Glutamatergic neuron (in vitro differentiated cells): Measurements from ENCODE around the gene ROCK2. TPM values are rescaled to one million over a fixed set of nuclear protein-coding genes. Genes with fewer than 3 reads are reported as not detected.
A peak's percentile ranks its signal among the peaks of the same experiment; 100 is the strongest.

Experiments used
- DNase-seq: peaks from one replicate; pipeline ENCODE4 v3.0.0; 2022
- H3K27ac Mint-ChIP-seq: one replicate; pipeline ENCODE4 v1.8.0; 2020; ENCODE audit warnings: mild to moderate bottlenecking, mixed read lengths, inconsistent platforms; ENCODE audit not compliant: unreplicated experiment
- H3K27me3 Mint-ChIP-seq: one replicate; pipeline ENCODE4 v1.8.0; 2020; ENCODE audit warnings: mild to moderate bottlenecking, moderate library complexity, mixed read lengths, inconsistent platforms; ENCODE audit not compliant: unreplicated experiment
- H3K36me3 Mint-ChIP-seq: one replicate; pipeline ENCODE4 v1.8.0; 2020; ENCODE audit warnings: mild to moderate bottlenecking, mixed read lengths, inconsistent platforms; ENCODE audit not compliant: unreplicated experiment
- H3K4me1 Mint-ChIP-seq: one replicate; pipeline ENCODE4 v1.8.0; 2020; ENCODE audit warnings: mild to moderate bottlenecking, low read depth, mixed read lengths, inconsistent platforms; ENCODE audit not compliant: unreplicated experiment
- H3K4me3 Mint-ChIP-seq: one replicate; pipeline ENCODE4 v1.8.0; 2020; ENCODE audit warnings: mild to moderate bottlenecking, mixed read lengths, inconsistent platforms; ENCODE audit not compliant: unreplicated experiment
- H3K9me3 Mint-ChIP-seq: one replicate; pipeline ENCODE4 v1.8.0; 2020; ENCODE audit warnings: mild to moderate bottlenecking, moderate library complexity, mixed read lengths, inconsistent platforms; ENCODE audit not compliant: unreplicated experiment
- total RNA-seq: library from RNA; stranded (reverse); fragmentation: NEBNext Ultra II Directional; extraction: Animal tissue kit (Norgen Biotek cat#: 25700); gene quantifications from one replicate; pipeline ENCODE4 v1.2.1, GENCODE V29; 2021; ENCODE audit not compliant: unreplicated experiment
- TF ChIP-seq, protein P1 (sequence below): fragments of 200-600 bp; sonication (generic); IDR thresholded peaks from one replicate; pipeline ENCODE4 v1.5.0; 2021; ENCODE audit not compliant: partially characterized antibody, unreplicated experiment

Gene ROCK2
- total RNA-seq, 1 donor from 2014 or later = 34.6 TPM

DNA sequence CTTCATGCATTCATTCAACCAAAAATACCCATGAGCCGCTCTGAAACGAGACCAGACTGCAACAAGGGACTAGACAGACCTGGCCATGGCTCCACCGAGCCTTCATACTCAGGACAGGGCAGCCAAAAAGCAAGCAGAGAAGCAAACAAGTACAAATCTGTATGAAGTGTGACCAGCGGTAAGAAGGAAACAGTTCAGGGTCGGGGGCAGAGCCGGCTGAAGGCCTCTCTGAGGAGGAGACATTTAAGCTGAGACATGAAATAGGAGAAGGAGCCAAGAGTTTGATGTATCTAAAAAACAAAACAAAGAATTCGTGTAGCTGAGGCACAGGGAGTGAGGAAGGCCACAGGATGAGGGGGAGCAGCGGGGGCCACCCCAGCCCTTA lies 210.5 kb downstream of the ROCK2 start:
- Mint-ChIP-seq H3K27me3 (peaks cover 2% of the 10 kb centered on the region), H3K9me3 (peaks cover 4% of the 10 kb centered on the region), H3K4me1 (peaks cover 5% of the 10 kb centered on the region), H3K27ac (no peak overlapping the region), H3K36me3 (no peaks in the 10 kb centered on the region), H3K4me3 (no peak overlapping the region)
- TF ChIP-seq, protein P1, sequence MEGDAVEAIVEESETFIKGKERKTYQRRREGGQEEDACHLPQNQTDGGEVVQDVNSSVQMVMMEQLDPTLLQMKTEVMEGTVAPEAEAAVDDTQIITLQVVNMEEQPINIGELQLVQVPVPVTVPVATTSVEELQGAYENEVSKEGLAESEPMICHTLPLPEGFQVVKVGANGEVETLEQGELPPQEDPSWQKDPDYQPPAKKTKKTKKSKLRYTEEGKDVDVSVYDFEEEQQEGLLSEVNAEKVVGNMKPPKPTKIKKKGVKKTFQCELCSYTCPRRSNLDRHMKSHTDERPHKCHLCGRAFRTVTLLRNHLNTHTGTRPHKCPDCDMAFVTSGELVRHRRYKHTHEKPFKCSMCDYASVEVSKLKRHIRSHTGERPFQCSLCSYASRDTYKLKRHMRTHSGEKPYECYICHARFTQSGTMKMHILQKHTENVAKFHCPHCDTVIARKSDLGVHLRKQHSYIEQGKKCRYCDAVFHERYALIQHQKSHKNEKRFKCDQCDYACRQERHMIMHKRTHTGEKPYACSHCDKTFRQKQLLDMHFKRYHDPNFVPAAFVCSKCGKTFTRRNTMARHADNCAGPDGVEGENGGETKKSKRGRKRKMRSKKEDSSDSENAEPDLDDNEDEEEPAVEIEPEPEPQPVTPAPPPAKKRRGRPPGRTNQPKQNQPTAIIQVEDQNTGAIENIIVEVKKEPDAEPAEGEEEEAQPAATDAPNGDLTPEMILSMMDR = no peak
- no peak for DNase-seq

DNA sequence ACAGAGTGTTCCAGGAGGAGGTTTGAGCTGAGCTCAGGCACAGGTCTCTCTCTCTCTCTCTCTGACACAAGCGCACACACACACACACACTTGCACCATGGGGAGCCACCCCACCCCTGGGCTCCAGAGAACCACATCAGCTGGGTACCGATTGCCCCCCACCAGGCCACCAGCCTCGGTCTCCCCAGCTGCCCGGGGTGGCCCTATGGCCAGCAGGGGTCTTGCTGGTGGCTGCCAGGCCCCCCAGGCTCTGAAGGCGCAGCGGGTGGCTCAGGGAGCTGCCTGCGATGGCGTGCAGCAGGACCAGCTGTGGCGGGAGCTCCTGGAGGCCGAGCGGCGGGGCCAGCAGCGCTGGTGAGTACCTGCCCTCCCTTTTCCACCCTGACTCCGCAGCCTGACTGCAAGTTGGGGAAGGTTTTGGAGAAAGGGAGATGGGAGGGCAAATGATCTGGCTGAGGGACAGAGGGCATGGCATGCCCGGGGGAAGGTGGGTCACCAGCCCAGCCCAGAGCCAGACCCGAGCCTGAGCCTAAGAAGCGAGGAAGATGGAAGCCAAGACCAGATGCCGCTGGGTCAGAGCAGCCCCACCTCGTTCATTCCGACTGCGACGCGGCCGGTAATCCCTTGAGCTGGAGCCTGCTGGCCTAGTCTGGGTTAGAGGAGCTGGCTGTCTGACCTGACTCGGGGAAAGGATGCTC lies 211.0 kb downstream of the ROCK2 start:
- Mint-ChIP-seq H3K4me3 (peak overlapping the region; percentile 90), H3K27ac (no peak overlapping the region), H3K4me1 (peaks cover 5% of the 10 kb centered on the region), H3K9me3 (peaks cover 4% of the 10 kb centered on the region), H3K27me3 (peaks cover 2% of the 10 kb centered on the region), H3K36me3 (no peaks in the 10 kb centered on the region)
- TF ChIP-seq, protein P1 = no peak
- no peak for DNase-seq

DNA sequence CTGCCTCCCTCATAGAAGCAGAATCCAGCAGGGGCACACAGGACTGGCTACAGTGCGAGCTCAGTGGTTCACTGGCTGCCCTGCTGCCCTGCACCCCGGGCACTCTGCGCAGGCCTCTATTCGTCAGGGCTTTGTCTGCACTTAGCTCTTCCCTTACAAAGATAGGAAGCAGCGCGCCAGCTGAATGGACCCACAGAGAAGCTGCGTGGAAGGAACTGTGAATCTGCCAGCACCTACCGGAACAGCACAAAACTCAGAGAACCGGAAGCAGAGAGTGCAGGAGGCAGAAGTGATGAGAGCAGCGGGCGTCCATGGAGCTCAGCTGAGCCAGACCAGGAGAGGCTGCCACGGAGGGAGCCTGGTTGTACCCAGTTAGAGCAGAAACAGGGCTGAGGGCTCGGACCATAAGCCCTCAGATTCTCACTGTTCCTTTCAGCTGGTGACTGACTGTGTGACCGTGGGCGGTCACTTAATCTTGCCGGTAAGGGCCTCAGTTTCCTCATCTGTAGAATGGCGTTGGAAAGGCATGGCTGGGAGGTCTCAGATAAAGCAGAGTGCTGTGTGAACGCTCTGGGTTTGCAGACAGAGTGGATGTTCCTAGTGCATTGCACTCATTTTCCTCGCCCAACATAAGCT lies 212.3 kb downstream of the ROCK2 start:
- Mint-ChIP-seq H3K27me3 (peaks cover 2% of the 10 kb centered on the region), H3K4me1 (peaks cover 5% of the 10 kb centered on the region), H3K9me3 (peaks cover 5% of the 10 kb centered on the region), H3K27ac (no peak overlapping the region), H3K4me3 (peak overlapping the region; percentile 90), H3K36me3 (no peaks in the 10 kb centered on the region)
- TF ChIP-seq, protein P1 = no peak
- DNase-seq = no peak

DNA sequence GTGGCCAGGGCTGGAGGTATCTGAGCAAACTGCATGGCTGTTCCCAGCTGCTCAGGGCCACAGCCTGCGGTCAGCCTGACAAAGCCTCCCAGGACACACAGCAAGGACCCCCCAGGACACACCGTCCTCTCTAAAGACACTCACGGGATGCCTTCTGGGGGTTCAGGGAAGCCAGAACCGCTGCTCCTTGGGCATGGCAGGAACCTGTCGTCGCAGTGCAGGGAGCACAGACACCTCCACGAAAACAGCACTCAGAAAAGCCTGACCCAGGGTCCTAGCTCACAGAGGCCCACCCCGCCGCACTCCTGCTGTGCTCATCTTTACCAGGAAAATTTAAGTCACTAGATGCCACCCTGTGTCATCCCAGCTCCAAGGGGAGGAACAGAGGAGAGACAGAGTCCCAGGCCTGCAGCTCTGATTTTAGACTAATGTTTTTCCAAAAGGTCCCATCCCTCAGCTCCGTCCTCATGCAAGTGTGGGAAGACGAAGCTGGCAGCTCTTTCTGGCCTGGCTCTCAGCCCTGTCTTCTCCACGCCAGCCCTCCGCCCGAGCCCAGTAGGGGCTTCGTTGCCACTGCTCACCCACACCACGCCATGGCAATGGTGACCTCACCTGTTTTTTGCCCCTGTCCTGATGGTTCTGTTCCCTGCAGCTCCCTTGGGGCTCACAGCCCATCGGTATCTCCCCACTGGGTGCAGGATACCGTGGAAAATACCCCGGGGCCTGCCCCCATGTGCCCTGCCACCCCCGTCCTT lies 213.1 kb downstream of the ROCK2 start:
- no peak overlapping the region for H3K27ac Mint-ChIP-seq
- no peaks in the 10 kb centered on the region for H3K27me3 Mint-ChIP-seq
- H3K9me3 Mint-ChIP-seq = peaks cover 4% of the 10 kb centered on the region
- no peaks in the 10 kb centered on the region for H3K36me3 Mint-ChIP-seq
- no peak for DNase-seq
- peaks cover 5% of the 10 kb centered on the region for H3K4me1 Mint-ChIP-seq
- H3K4me3 Mint-ChIP-seq = no peak overlapping the region
- TF ChIP-seq, protein P1 = no peak

Other genes starting within 250 kb of the ROCK2 start
- 10.9 TPM for gene SLC66A3, start 189.2 kb downstream of the ROCK2 start, total RNA-seq
- gene E2F6, start 121.5 kb upstream of the ROCK2 start, total RNA-seq = 22.1 TPM
- gene GREB1, start 189.4 kb upstream of the ROCK2 start, total RNA-seq = 134 TPM